Activated CD4-positive, alpha-beta T cell treated with anti-CD3 and anti-CD28 coated beads for 36 hours (primary cell): ENCODE data around the gene SULT1C3. TPM values are rescaled to one million over a fixed set of nuclear protein-coding genes. Genes with fewer than 3 reads are reported as not detected.

Experiments
- ATAC-seq: fragments of 200-7000 bp; cut with Tn5 transposase; one replicate; pipeline ENCODE4 v1.10.0; 2021; ENCODE audit warnings: mild to moderate bottlenecking, moderate library complexity
- CTCF ChIA-PET: fragments of 350-600 bp; sonication (Branson Sonifier 250); formaldehyde crosslinking; loops from one replicate; lab custom pipeline; 2021; ENCODE audit warnings: antibody characterized with exemption; lab: Charles Lee
- POLR2A ChIA-PET: fragments of 350-600 bp; sonication (Branson Sonifier 250); formaldehyde crosslinking; loops from one replicate; lab custom pipeline; 2021; ENCODE audit warnings: antibody characterized with exemption, inconsistent platforms; lab: Charles Lee
- DNase-seq: peaks from one replicate; pipeline ENCODE4 v3.0.0-alpha.2; 2020
- H3K27ac Mint-ChIP-seq: one replicate; pipeline ENCODE4 v1.8.0; 2021; ENCODE audit warnings: mixed read lengths
- H3K27me3 Mint-ChIP-seq: one replicate; pipeline ENCODE4 v1.8.0; 2021; ENCODE audit warnings: mixed read lengths
- H3K36me3 Mint-ChIP-seq: one replicate; pipeline ENCODE4 v1.8.0; 2021; ENCODE audit warnings: low read depth, mixed read lengths
- H3K4me1 Mint-ChIP-seq: one replicate; pipeline ENCODE4 v1.8.0; 2021; ENCODE audit warnings: mixed read lengths
- H3K4me3 Mint-ChIP-seq: one replicate; pipeline ENCODE4 v1.8.0; 2021; ENCODE audit warnings: mild to moderate bottlenecking, moderate library complexity, mixed read lengths
- H3K9me3 Mint-ChIP-seq: one replicate; pipeline ENCODE4 v1.8.0; 2021; ENCODE audit warnings: low read depth, mixed read lengths
- intact Hi-C, 2 experiments: fragments of 100-400 bp; cut with DNase I in 1 of 2; cut with micrococcal nuclease in 1 of 2; formaldehyde crosslinking; loops; one replicate each; pipeline versions ENCODE4 v1.14.2 to v1.15.1; 2022 to 2024; cut with DNase I, micrococcal nuclease
- total RNA-seq, 2 experiments: library from RNA; stranded (reverse); gene quantifications; one replicate each; pipeline ENCODE4 v1.2.3, GENCODE V29; 2021

SULT1C3 gene
- total RNA-seq, 2 experiments from 2014 or later = not detected

DNA sequence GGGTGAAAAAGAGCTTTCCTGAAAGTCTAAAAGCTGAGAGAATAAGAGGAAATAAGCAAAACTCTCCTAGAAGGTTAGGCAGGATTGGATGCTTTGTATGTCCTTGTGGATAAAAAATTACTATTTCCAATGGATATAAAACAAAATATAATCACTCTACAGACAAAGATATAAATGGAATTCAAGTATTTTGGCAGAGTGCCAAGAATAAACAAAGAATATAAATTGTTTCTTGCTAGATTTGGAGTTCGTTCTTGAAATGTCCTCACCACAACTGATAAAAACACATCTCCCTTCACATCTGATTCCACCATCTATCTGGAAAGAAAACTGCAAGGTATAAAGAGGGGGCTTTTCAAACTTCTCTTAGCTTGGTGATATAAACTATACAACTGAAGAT is 13.3 kb downstream of the SULT1C3 start:
- DNase-seq (no peak), ATAC-seq (no peak)
- H3K4me1 Mint-ChIP-seq = no peaks in the 10 kb centered on the region
- no peaks in the 10 kb centered on the region for H3K36me3 Mint-ChIP-seq
- intact Hi-C loops = no loop called here
- H3K27ac Mint-ChIP-seq = no peak overlapping the region
- no peaks in the 10 kb centered on the region for H3K9me3 Mint-ChIP-seq
- POLR2A ChIA-PET = interaction anchor here (0.6 kb wide), 2 partner anchors 123 to 341 kb away, joined by 3 read pairs; no protein-coding TSS in a partner anchor
- CTCF ChIA-PET = no interaction called here
- H3K27me3 Mint-ChIP-seq = peaks cover 14% of the 10 kb centered on the region
- H3K4me3 Mint-ChIP-seq = no peak overlapping the region

DNA sequence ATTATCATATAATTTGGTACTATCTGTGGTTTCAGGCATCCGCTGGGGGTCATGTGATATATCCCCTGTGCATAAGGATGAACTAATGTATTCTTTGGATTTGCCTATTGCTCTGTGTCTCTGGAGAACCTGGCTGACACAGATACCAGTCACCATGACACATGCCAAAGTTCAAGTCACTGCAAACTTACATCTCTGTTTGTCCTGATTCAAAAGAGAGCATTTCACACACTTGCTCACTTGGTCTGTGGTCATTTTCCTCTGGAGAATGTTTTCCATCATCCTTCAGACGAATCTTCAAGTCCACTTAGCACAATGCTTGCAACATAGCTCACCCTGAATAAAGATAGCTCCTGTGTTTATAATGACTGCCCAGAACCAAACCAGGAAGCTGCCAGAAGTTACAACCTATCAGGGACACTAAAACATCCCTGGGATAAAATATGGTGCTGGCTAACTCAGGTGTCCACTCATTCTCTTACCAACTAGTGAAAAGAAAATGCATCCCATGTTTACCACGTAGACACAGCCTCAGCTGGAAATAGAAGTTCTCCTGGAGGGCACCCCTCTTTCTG is 18.1 kb downstream of the SULT1C3 start:
- no peaks in the 10 kb centered on the region for H3K4me1 Mint-ChIP-seq
- H3K27ac Mint-ChIP-seq = no peak overlapping the region
- H3K27me3 Mint-ChIP-seq = peaks cover 7% of the 10 kb centered on the region
- no peak overlapping the region for H3K4me3 Mint-ChIP-seq
- ChIA-PET POLR2A (no interaction called here), CTCF (interaction anchor here (0.5 kb wide), 1 partner anchor 16 kb away, joined by 5 read pairs; no protein-coding TSS in a partner anchor)
- intact Hi-C loops = no loop called here
- no peaks in the 10 kb centered on the region for H3K36me3 Mint-ChIP-seq
- ATAC-seq (no peak), DNase-seq (no peak)
- H3K9me3 Mint-ChIP-seq = no peaks in the 10 kb centered on the region

DNA sequence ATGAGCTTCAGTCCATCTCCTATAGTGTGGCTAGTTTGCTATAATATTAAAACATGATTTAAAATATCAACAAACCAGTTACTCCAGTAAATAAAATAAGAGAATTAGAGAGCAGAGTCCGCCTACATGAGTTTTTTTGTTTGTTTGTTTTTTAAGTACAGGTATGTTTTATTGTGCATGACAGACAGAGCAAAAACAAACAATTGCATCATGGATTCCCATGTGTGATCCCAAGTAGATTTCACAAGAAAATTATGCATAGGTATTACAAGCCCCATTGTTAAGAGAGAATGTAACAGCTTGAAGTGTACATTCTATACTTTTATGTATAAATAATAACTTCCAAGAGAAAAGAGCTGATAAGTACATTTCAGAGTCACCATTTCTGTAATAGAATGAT is 21.0 kb downstream of the SULT1C3 start:
- ChIA-PET CTCF (no interaction called here), POLR2A (no interaction called here)
- no peaks in the 10 kb centered on the region for H3K9me3 Mint-ChIP-seq
- ATAC-seq (no peak), DNase-seq (no peak)
- H3K27me3 Mint-ChIP-seq = no peaks in the 10 kb centered on the region
- H3K27ac Mint-ChIP-seq = no peak overlapping the region
- no peaks in the 10 kb centered on the region for H3K4me1 Mint-ChIP-seq
- H3K4me3 Mint-ChIP-seq = no peak overlapping the region
- intact Hi-C loops = no loop called here
- no peaks in the 10 kb centered on the region for H3K36me3 Mint-ChIP-seq

DNA sequence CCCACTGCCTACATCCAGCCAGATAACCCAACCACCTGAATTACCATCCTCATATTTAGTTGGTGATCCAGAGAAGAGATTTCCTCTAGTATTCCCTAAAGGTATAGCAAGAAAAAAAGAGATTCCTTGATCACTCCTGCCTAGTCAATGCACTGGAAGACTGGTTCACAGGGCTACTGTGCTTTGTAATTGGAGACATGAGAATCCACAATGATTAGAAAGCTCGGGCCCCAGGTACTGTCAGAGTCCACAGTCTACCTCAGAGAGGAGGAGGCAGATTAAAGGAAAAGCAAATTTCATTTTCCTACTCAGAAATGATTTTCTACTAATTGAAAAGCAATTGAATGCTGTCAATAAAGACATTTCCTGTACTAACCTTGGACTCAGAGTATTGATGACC is 22.3 kb downstream of the SULT1C3 start:
- Mint-ChIP-seq H3K27me3 (peaks cover 3% of the 10 kb centered on the region), H3K36me3 (no peaks in the 10 kb centered on the region), H3K4me3 (no peak overlapping the region), H3K4me1 (no peaks in the 10 kb centered on the region), H3K27ac (no peak overlapping the region), H3K9me3 (no peaks in the 10 kb centered on the region)
- no peak for ATAC-seq
- no peak for DNase-seq
- ChIA-PET POLR2A (no interaction called here), CTCF (no interaction called here)
- intact Hi-C loops = no loop called here

DNA sequence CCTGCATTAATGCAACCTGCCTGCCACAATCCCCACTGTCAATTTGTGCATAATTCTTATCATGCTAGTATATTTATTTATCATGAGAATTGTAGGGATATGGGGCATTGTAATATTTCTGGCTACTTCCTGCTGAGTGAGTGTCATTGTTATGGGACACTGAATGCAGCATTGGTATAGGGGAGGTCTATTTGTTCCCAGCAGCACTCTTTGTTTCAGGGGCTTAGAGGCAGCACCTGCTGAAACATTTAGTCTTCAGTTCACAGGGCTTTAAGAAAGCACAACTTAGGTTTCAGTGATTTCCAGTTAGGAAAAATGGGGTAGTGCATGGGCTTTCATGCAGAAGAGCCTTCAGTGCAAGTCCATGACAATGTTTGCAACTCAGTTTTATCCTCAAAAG is 23.6 kb downstream of the SULT1C3 start:
- no peaks in the 10 kb centered on the region for H3K36me3 Mint-ChIP-seq
- no peaks in the 10 kb centered on the region for H3K4me1 Mint-ChIP-seq
- intact Hi-C loops = no loop called here
- CTCF ChIA-PET = no interaction called here
- H3K27ac Mint-ChIP-seq = no peak overlapping the region
- POLR2A ChIA-PET = no interaction called here
- ATAC-seq (no peak), DNase-seq (no peak)
- no peaks in the 10 kb centered on the region for H3K9me3 Mint-ChIP-seq
- no peak overlapping the region for H3K4me3 Mint-ChIP-seq
- peaks cover 6% of the 10 kb centered on the region for H3K27me3 Mint-ChIP-seq

DNA sequence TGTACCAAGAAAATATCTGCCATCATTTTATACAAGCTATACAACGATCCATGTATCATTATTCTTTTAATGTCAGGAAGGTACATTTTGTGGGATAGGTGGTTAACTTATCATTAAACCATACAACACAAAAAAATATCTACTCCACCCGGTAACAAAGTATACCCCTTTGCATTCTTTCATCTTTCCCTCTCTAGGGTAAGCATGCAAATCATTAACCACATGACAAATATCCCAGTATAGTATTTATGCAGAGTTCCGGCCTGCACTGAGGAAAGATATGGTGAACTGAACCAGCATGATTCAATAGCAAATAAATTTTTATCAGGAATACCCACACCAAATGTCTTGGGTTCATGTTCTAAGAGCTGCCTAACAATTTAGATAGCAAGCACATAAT is 26.4 kb downstream of the SULT1C3 start:
- no peaks in the 10 kb centered on the region for H3K4me1 Mint-ChIP-seq
- intact Hi-C loops = no loop called here

DNA sequence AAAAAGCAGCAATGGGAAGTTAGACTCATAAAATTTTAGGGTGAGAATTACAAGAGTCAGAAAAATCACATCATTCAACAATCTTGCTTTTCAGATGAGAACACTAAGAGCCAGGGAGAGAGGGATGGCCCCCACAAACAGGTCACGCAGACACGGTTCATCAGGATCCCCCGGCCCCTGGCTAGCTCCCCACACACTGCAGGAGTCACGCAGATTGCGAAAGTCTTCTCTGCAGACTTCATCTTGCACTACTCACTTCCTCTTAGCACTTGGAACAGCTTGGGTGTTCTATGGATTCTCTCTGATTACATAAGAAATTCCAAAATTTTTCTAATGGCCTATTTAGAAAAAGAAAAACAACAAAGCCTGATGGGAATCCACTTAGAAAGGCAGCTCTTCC is 27.3 kb downstream of the SULT1C3 start:
- no peak for DNase-seq
- Mint-ChIP-seq H3K4me1 (no peaks in the 10 kb centered on the region), H3K36me3 (no peaks in the 10 kb centered on the region), H3K4me3 (no peak overlapping the region), H3K27ac (no peak overlapping the region), H3K9me3 (no peaks in the 10 kb centered on the region), H3K27me3 (peaks cover 10% of the 10 kb centered on the region)
- intact Hi-C loops = no loop called here
- ChIA-PET POLR2A (no interaction called here), CTCF (no interaction called here)
- no peak for ATAC-seq

More for the DNA sequence above, 26.4 kb downstream of the SULT1C3 start:
- Mint-ChIP-seq H3K9me3 (no peaks in the 10 kb centered on the region), H3K4me3 (no peak overlapping the region), H3K27me3 (peaks cover 9% of the 10 kb centered on the region), H3K36me3 (no peaks in the 10 kb centered on the region), H3K27ac (no peak overlapping the region)
- ChIA-PET POLR2A (no interaction called here), CTCF (interaction anchor here (0.6 kb wide), 1 partner anchor 10 kb away, joined by 3 read pairs; no protein-coding TSS in a partner anchor)
- ATAC-seq (no peak), DNase-seq (no peak)

DNA sequence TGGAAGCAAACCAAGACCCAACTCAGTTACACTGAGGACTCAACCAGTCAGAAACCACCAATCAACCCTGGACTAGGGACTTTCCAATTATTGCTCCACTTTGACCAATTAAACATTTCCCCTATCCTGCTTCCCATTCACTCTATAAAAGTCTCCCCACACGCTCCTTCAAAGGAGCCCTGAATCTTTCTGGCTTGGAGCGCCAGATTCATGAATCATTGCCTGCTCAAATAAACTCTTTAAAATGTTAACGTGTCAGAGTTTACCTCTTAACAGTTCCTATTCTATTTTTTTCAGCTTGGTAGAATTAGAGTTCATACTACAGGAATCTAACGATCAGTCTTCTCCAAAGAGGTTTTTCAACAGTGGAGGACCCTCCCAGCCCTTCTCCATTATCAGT is 28.2 kb downstream of the SULT1C3 start:
- POLR2A ChIA-PET = no interaction called here
- Mint-ChIP-seq H3K36me3 (no peaks in the 10 kb centered on the region), H3K9me3 (no peaks in the 10 kb centered on the region), H3K4me1 (no peaks in the 10 kb centered on the region), H3K27me3 (peaks cover 10% of the 10 kb centered on the region), H3K4me3 (no peak overlapping the region), H3K27ac (no peak overlapping the region)
- ATAC-seq = no peak
- intact Hi-C loops = no loop called here
- no peak for DNase-seq
- CTCF ChIA-PET = no interaction called here

DNA sequence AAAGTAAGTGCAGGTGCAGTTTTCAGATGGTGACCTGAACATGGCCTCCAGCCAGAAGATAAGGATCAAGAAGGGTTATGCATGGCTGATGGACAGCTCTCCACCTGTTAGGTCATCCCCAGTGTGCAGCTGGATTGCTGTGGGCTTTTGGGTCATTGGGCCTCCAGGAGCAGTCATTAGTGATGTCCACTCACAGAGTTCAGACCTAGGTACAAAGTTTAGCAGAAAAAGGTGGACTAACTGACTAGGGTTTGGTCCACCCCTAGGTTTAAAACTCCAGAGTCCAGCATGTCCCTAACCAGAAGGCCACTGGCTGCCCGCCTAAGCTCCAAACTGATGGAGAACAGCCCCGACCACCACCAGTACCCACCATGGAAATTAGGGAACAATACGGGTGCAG is 30.6 kb downstream of the SULT1C3 start:
- intact Hi-C loops = no loop called here
- DNase-seq = no peak
- Mint-ChIP-seq H3K4me1 (no peaks in the 10 kb centered on the region), H3K4me3 (no peak overlapping the region), H3K36me3 (no peaks in the 10 kb centered on the region), H3K27ac (no peak overlapping the region), H3K27me3 (peaks cover 10% of the 10 kb centered on the region), H3K9me3 (no peaks in the 10 kb centered on the region)
- no peak for ATAC-seq
- ChIA-PET CTCF (no interaction called here), POLR2A (no interaction called here)

DNA sequence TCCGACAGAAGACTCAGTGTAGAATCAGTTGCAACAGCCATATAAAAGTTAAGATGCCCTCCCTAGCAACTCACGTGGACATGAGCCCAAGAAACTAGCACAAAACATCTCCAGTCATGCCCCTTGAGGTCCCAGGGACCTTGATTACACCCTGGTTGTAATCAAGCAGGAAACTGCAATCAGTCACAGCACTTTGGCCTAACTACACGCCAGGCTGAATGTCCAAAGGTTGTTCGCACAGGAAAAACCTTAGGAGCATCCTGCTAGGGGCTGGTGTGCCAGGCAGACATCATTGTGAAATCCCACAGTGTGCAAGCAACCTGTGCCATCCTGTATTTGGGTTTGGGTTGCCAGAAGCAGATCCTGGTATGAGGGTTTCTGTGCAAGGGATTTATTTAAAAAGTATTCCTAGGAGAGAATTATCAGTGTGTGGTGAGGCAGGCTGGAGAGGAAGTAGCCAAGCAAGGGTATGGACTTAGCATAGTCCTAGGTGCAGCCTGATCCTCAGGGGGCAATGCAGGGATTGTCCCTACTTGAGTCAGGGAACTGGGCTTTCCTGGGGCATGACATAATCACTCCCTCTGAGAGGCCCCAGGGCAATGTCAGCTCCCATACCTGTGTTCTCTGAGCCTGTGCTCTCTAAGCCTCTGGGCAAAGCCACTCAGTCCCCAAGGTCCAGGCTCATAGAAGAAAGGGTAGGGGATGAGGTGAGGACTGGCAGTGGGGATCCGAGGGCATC is 31.2 kb downstream of the SULT1C3 start:
- H3K36me3 Mint-ChIP-seq = no peaks in the 10 kb centered on the region
- CTCF ChIA-PET = interaction anchor here (1.0 kb wide), 1 partner anchor 101 kb away, joined by 3 read pairs; no protein-coding TSS in a partner anchor
- H3K27ac Mint-ChIP-seq = no peak overlapping the region
- ATAC-seq (no peak), DNase-seq (no peak)
- H3K4me3 Mint-ChIP-seq = no peak overlapping the region
- intact Hi-C loops = no loop called here
- no peaks in the 10 kb centered on the region for H3K4me1 Mint-ChIP-seq
- POLR2A ChIA-PET = no interaction called here
- no peaks in the 10 kb centered on the region for H3K9me3 Mint-ChIP-seq
- H3K27me3 Mint-ChIP-seq = peaks cover 10% of the 10 kb centered on the region

DNA sequence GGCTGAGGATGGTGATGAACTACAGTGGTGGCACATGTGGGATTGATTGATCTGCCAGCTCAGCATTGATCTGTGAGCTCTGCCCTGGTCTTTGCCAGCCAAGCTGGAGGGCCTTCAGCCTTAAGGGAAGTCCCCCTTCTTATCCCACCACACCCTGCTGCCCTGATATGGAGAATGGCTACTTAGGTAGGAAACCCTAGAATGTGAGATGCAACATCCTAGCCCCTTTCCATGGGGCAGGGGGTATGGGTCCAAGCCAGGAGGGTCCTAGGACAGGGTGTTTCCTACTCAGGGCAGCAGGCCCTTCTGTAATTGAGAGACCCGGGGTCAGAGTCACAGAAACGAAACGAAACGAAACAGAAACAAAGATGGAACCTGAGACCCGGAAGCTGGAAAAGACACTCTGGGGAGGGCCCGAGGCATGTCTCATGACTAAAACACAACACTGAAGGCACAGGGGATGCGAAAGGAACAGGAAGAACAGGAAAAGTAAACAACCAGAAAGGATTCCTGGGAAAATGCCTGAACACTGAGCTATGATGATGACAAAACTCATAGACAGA is 32.0 kb downstream of the SULT1C3 start:
- Mint-ChIP-seq H3K27me3 (peaks cover 7% of the 10 kb centered on the region), H3K4me3 (no peak overlapping the region), H3K4me1 (no peaks in the 10 kb centered on the region), H3K27ac (no peak overlapping the region), H3K36me3 (no peaks in the 10 kb centered on the region), H3K9me3 (no peaks in the 10 kb centered on the region)
- CTCF ChIA-PET = interaction anchor here (1.0 kb wide), 1 partner anchor 102 kb away, joined by 3 read pairs; no protein-coding TSS in a partner anchor
- intact Hi-C loops = no loop called here
- POLR2A ChIA-PET = no interaction called here
- ATAC-seq (no peak), DNase-seq (no peak)

DNA sequence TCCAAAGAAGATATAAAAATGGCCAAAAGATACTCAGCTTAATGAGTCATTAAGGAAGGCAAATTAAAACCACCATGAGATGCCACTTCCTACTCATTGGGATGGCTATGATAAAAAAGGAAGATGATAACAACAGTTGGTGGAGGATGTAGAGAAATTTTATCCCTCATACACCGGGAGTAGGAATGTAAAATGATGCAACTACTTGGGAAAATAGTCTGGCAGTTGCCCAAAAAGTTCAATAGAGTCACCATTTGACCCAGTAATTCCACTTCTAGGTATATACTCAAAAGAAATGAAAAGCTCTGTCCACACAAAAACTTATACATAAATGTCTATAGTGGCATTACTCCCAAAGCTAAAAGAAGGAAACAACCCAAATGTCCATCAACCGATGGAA is 38.9 kb downstream of the SULT1C3 start:
- ChIA-PET CTCF (no interaction called here), POLR2A (no interaction called here)
- Mint-ChIP-seq H3K27ac (no peak overlapping the region), H3K36me3 (no peaks in the 10 kb centered on the region), H3K4me3 (no peak overlapping the region), H3K4me1 (no peaks in the 10 kb centered on the region), H3K9me3 (no peaks in the 10 kb centered on the region), H3K27me3 (peaks cover 8% of the 10 kb centered on the region)
- ATAC-seq = no peak
- DNase-seq = no peak
- intact Hi-C loops = no loop called here
